ENCODE results near the gene SORCS3.

SORCS3 gene

DNA sequence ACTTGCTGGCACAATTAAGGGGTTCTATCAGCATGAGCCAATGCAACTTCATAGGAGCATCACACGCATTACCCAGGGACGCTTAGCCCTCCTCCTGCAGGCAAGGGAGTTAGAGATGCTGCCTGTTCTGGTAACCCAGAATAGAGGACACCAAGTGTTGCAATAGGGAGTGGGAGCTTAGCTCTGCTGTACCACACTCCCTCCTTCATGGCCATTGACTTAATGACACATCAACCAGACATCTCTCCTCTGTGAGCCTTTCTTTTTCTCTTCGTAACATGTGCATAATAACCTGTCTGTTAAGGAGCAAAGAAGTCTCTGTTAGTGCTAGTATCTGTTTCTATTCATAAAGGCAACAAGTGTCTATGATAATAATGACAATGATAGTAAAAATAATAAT, 282.4 kb downstream of the SORCS3 start:
- DNase-seq: no peak

DNA sequence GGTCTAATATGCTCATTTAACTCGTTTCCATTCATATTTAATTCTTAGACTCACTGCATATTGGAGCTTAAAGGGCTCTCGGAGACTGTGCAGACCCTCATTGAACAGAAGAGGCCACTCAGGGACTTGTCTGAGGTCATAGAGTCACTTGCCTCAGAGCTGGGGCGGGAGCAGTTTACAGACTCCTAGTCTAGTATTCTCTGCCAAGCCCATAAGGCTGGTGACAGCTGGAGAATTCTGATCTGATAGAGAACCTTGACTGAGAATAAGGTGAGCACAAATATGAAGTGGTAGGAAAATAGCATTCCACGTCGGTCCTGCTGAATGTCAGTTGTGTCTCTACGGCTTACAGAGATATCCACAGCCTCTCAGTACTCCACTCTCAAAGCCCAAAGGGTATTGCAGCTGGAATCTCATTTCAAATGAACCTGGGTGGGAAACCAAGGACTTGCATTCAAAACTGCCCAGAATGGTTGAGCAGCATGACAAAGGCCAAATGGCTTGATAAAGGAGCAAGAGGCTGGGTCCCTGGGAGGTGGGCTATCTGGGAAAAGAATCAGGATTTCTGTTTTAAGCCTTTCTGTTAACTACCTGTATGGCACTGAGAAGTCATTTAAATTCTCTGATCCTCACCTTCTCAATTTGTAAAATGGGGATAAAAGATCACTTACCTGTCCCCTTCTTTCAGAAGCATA, 283.2 kb downstream of the SORCS3 start:
- DNase-seq: no peak

DNA sequence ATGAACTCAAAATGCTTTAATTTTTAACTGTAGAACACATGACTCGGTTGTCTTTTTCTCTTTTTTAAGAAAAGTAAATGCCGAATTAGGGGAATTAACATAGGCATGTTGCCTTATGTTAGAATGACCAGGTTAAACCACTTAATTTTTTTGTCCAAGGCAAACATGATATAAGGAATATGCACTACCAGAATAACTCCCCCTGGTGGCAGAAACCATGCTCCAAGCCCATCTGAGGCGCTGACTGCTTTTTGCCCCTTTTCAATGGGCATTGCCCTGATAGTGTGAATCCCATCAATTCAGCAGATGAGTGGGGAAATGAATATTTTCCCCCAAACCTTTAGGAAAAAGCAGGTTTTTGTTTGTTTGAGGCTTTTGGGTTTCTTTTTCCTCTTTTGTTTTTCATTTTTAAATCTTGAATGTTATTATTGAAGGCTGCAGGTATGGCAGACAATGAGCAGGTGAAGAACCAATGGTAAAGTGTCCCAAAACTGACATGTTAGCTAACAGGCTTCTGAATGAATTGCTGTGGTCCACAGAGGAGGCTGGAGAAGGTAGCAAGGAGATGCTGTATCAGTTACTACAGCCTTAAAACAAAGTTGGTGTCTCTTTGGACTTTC, 284.3 kb downstream of the SORCS3 start:
- peak in 1 of 2 donors; percentile 33 for DNase-seq

DNA sequence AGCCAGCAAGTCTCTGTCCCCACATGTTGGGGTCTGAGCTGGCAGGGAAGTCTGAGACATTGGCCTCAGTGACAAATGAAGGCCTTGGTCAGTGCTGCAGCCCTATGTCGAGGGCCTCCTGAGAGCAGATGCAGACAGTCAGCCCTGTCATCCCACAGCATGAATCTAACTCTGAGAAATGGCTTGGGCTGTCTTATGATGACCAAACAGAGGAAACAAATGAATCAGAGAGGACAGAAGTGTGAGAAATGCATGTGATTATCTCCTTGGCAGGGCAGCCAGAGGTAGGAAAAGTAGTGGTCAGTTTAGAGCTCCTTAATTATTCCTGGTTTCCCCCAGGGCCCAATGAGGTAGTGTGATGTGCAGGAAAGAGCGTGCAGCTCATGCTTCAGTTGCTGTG, 287.6 kb downstream of the SORCS3 start:
- no peak for DNase-seq

DNA sequence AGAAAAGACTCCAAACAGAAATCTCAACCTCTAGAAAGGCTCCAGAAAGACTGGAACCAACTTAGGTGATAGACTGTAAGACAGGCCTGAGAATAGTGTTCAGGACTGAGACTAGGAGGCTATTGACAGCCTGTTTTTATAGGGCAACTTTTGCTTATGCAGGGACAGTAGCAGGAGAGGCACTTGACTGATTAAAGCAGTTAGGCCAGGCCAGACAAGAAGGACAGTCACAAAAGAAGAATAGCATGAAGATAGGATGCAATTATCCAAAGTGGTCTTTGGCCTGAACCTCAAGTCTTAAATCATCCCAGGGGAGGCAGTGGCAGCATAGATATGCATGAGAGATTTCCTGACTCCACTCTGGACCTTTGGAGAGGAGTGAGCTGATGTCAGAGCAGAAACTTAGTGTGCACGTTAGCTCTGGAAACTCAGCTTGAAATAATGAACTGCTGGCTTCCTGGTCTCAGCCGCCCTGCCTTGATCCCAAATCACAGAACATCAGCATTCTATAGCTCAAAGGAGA, 290.6 kb downstream of the SORCS3 start:
- no peak for DNase-seq

DNA sequence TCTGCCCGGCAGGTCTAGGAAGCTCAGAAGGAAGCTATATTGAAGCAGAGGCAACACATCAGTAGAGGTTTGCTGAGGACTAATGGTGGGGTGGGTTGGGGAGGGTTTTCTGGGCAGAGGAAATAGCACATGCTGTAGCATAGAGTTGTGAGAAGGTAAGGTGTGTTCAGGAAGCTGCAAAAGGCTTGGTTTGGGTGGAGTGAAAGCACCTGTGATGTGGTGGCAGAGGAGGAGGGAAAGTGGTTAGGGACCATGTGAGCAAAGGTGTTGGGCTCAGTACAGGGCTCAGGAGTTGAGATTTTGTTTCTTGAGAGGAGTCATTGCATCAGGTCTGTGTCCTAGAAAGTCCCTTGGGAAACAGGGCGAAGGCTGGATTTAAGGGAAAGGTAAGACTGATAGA, 294.6 kb downstream of the SORCS3 start:
- peak in 1 of 2 donors; percentile 29 for DNase-seq

DNA sequence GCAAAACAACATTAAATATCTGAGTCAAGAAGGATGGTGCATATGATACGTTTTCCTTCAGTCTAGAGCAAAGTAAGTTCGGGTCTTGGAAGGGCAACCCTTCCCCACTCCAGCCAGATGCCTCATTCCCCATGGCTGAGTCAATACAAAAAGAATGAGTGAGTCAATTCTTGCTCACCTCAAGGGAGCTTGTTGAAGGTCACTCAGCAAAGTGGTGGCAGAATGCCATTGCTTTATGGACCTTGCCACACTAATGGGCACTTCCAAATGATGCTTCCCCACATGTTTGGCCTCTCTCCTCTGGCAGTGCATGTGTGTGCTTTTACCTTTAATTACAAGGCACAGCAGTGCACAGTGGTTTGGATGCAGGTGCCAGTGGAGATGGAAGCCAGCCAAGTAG, 296.5 kb downstream of the SORCS3 start:
- DNase-seq: no peak

DNA sequence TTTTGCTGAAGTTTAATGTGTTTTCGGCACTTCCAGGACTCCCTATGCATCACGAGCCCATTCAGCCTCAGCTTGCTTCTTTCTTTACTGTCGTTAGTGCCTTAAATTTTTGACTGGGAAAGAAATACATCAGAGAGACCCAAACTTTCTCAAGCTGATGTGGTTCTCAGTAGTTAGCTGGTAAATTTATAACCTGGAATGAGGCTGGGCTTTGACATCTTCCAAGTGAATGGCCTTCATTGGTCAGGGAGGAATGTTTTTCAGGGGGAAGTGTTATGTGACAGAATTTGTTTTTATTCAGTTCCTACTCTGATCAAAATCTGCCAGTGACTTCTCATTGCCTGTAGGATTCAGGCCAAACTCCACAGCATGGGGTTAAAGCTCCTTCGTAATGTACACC, 296.9 kb downstream of the SORCS3 start:
- DNase-seq: no peak

DNA sequence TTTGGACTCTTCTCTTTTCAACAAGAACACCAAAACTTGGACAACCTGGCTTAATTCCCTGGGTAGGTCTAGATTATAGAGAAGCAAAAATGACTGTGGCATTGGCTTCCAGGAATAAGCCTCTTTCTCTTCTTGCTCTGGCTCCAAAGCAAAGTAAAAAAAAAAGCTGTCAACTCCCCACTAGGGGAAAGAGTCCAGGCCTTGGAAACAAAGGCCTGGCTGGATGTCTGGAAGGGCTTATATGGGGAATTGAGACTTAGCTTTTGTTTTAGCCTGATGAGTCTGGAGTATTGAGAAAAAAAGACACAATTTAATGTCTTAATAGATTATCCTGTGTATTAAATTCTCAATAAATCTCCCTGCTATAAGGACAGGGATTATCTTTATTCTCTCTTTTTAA, 300.6 kb downstream of the SORCS3 start:
- no peak for DNase-seq

DNA sequence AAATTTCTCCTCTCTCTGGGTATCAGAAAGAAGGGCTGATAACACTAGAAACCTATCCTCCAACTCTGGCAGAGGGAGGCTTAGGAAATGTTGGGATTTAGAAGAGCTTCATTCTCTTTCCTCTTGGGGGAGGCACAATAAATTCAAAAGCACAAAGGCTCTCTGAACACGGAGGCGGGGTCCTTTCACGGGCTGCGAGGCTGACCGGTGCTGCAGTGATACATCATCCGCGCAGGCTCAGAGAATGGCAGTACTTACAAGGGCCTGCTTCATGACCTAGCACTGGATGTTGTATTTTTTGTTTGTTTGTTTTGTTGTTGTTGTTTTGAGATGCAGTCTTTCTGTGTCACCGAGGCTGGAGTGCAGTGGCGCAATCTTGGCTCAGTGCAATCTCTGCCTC, 306.2 kb downstream of the SORCS3 start:
- DNase-seq: no peak

DNA sequence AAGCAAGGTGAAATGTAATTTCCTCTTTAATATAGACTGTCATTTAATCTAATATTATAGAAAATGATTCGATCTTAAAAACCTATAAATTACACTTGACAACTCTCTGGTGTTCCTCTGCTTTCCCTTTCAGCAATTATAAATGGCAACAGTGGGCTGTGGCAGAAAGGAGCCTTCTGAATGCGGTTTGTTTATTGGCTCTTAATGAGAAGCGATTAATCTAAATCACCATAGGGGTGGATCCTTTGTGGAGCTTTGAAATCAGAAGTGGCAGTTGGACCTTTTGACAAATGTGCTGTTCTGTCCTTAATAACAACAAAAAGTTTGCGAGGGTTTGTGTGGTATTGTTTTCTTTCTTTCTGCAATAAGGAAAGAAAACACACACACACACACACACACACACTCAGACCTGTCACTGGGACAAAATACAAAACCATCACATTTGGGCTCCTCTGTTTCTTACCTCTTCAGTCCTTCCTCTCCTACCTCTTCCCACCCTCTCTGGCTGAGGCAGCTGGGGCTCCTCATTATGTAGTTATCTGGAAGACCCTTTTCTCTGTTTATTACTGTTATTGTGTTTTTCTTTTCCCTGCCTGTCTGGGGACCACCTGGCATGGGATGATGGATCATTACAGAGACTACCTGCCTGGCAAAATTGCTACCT, 316.2 kb downstream of the SORCS3 start:
- DNase-seq: no peak

DNA sequence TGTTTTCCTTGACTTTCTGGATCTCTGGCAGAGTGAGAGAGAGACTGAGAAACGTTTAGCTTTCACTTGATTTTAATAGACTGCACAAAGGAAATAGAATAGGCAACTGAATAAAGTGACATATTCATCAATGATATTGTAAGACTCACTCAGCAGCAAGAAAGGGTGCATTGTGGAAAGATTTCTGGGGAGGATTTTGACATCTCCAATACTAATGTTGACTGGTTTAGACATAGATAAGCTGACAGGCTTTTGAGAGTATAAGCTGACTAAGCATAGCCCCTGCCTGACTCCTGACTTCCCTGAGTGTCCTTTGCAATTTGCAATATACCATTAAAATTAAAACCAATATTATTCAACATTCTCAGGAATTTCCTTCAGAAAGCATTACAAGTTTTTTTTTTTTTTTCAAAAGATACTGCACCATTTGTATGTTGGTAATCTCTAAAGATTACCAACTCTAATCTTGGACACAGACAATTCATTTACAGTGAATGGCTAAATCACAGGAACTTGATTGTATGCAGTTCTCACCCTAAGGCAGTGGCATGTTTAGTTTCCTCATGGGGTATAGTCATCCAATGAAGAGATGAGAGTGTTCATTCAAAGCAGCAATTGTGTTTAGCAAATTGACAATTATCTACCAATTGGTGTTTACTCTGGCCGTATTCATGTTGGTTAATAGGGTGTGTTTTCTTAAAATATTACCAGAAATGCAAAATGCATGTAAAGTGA, 325.6 kb downstream of the SORCS3 start:
- no peak for DNase-seq

DNA sequence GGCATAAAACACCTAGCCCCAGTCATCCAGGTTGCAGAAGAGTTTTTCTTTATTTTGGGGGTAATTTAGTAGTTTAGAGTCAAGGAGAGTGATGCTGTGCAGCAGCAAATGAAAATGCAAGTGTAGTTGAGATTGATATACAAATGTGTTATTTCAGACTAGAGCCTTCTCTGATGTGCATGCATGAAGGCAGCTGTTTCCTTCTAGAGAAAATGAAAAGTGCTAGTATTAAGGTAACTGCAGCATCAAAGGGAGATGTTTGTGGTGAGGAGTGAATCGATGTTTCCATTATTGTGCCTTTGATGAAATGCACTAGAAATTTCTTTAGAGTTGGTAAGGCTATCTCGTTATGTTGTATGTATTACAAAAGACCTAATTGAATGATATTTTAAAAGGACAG, 339.3 kb downstream of the SORCS3 start:
- DNase-seq: peak in 1 of 2 donors; percentile 1

DNA sequence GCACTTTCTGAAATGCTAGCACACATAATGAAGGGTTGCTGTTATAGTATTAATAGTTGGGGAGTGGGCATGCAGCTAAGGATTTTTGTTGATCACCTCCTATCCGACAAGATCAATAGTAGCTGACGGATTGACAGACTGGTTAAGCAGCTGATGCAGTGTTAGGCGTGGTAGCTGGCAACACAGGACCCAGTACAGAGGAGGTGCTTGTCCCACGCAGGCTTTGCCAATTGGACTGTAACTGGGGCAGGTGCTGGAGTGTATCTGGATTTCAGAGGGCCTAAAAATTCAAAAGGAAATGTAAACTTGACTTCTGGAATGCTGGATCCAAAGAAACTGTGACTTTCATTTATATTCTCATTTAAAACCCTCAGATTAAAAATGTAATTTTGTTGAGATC, 340.9 kb downstream of the SORCS3 start:
- no peak for DNase-seq

DNA sequence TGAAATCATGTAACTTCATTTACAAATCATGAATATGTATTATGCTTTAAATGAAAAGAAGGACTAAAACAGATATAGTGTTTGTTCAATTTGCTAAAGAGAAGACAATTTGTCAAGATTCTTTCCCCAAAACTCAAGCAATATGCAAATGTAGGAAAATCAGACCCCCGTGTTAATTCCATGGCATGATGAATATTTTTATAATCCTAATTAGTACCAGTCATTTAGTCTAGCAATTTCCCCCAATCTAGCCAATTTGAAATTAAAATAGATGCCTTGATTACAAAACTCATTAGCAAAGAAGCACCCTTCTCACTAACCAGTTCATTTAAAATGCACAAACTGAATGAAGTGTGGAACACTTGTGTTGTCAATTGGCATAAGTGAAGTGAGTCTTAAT, 347.6 kb downstream of the SORCS3 start:
- DNase-seq: no peak

DNA sequence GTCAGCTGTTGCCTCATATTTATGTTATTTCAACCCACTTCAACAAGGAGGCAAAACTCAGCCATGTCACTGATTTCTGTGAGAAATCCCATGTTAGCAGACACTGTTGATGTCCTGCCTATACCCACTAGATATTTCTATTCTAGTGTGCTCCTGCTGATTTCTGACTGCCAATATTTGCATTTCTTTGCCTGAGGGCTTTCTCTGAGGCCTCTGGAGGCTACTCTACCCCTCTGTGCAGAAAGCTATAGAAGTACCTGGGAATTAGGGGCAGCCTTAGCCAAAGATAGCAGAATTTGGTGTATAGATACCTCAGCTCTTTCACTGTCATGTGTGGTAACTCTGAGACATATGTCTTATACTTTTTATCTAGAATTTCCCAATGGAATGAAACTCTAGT, 348.8 kb downstream of the SORCS3 start:
- DNase-seq: no peak

DNA sequence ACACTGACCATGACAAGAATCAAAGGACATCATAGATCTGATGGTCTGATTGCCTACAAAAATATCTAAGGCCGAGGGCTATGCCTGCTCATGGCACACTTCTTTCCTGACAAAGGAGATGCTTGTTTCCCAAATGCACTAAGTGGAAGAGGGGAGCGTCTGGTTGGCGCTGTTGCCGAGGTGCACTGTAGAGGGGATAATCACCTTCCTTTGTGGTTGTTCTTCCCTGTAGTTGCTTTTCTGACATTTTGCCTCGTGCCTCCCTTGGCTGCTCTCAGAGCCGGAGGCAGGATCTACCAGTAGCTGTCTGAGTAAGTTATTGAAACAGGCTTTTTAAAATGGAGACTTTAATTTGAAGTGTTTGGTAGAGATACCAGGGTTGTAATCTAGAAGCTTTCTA, 352.0 kb downstream of the SORCS3 start:
- no peak for DNase-seq

DNA sequence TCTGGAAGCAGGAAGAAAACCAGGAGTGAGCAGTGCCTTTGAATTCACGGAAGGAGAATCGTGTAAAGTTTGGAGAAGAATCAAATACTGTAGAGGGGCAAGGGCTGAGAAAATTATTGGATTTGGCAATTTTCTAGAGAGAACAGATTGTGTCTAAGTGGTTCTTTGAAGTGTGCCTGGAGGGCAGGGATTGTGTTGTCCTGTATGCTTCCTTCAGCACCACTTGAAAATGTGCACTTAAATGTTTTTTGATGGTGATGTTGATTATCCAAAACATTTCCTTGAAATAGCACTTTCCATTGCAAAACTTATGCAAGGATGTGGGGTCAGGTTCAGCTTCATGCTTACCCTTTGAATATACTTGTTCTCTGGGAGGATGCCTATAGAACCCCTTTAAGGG, 360.2 kb downstream of the SORCS3 start:
- no peak for DNase-seq

DNA sequence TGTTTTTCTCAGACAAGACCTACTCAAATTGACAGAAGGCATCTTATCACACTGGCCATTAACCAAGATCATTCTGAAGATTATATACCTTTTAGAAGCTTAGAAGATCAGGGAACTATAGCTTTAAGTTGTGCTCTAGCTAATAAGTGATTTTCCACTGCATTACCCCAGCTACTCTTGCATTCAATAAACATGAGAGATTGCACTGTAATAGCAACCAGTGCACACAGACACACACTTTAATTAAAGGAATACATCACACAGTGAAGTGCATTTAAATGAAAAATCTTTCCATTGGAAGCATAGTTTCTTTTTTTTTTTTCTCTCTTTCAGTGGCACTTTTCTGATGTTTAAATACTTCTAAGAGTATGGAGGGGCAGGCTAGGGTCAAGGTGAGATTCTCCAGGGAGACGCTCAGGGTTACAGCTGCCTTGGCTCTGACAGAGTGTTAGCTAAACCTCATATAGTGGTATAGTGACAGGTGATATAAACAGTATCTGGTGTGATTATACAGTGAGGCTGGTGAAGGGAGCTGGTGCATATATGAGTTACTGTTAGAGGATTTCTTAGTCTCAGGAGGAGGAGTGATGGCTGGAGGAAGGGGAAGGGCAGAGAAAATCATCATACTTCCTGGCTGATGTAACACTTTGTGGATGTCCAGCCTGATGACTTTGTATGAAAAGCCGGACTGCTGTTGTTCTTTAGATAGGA, 369.5 kb downstream of the SORCS3 start:
- DNase-seq: no peak

DNA sequence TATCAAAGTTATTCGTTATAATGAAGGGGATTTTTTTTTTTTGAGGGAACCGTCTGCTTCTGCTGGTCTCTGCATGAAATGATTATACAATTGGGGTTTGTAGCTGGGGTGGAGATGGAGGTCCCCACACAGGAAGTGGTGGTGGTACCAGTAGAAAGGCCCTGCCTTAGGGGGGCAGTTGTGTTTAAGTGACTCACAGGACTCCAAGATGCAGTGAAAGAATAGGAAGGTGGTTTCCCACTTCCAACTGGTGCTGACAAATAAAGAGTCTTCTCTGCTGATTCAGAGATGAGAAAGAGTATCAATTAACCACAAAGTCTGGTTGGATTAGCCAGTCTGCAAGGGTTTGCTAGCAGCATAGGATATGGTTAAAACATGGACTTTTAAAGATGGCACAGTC, 376.0 kb downstream of the SORCS3 start:
- no peak for DNase-seq

DNA sequence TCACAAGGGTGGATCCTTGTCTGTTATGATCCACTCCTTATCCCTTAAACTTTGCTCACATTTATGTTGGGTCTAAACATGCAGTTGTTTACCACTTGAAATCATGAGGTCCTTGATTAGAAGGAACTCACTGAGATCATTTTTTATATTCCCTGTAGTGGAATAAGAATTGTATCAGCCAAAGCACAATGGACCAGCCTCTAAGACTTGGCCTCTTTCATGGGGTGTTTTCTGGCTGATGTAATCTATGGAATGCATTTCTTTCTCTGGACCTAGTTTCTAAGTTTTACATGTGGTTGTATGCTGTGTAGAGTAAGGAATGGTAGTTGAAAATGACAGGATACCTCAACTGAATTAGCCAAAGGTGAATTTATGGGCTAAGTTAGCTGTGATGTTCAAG, 376.6 kb downstream of the SORCS3 start:
- no peak for DNase-seq

DNA sequence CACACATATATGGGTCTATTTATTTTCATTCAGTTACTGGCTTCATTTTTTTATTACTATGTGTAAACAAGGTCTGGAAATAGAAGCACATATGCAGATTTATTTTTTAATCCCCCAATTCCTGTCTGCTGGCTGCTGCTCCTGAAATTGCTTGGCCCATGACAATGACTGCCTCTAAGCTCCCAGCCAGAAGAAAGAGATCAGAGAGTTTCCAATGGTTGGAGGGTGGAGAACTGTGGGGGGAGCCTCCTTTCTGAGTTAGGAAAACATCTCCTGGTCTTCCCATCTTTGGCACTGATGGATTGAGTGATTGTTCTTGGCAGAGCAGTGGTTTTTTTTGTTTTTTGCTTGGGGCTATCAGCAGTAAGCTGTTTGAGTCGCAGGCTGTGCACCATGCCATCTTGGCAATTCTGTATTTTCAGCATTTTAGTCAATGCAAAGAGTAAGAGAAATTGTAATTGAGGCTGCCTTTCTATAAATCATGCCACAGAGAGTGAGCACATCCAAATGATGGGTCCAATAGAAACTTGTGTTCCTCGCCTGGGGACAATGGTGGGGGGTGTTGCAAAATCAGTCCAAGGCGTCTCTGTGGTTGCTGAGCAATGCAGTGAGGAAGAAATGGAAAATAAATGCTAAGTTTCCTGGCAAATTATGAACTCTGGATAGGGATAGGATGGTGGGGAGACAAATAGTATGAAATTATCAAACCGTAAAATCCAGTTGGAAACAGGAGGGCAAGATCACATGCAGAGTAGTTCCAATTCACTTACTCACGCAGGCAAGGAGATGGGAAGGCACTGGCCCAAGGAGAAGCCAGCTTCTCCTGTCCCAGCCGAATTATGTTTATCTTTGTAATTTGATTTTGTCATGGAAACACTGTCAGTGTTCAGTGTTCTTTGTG, 382.4 kb downstream of the SORCS3 start:
- DNase-seq: no peak
